Activated CD8-positive, alpha-beta memory T cell treated with anti-CD3 and anti-CD28 coated beads for 24 hours (primary cell): ENCODE data around the gene MDFIC2.
"Not testable (repeated sequence)": the region's sequence is repeated elsewhere in the genome, so short reads cannot be mapped to it uniquely, and the experiment has no call there.

Experiments
- DNase-seq: peaks from one replicate; pipeline ENCODE4 v3.0.0-alpha.2; 2020

Gene MDFIC2

GRCh38 chr3:70312336-70312735 is at the start of gene MDFIC2:
TSS of gene MDFIC2 (minus strand) at chr3:70312638. CDS start at chr3:70311973, 665 bp downstream.
- DNase-seq, result no peak

GRCh38 chr3:70360979-70361760 is 48.7 kb upstream of the MDFIC2 start:
- DNase-seq, result no peak

GRCh38 chr3:70359711-70360110 is 47.3 kb upstream of the MDFIC2 start:
- no peak for DNase-seq

- DNase-seq, result no peak
Observed at GRCh38 chr3:70358978-70359580, 46.6 kb upstream of the MDFIC2 start.

GRCh38 chr3:70352215-70352614 is 39.8 kb upstream of the MDFIC2 start:
- DNase-seq, result no peak

GRCh38 chr3:70342149-70342548 is 29.7 kb upstream of the MDFIC2 start:
- DNase-seq, result no peak

GRCh38 chr3:70336885-70337284 is 24.4 kb upstream of the MDFIC2 start:
- DNase-seq, result not testable (repeated sequence)

GRCh38 chr3:70333080-70333479 is 20.6 kb upstream of the MDFIC2 start:
- DNase-seq, result no peak

- DNase-seq, result no peak
Observed at GRCh38 chr3:70315021-70315420, 2.6 kb upstream of the MDFIC2 start.

- no peak for DNase-seq
Observed at GRCh38 chr3:70310809-70311208, 1.6 kb downstream of the MDFIC2 start.

- no peak for DNase-seq
Observed at GRCh38 chr3:70309591-70309990, 2.8 kb downstream of the MDFIC2 start.

- no peak for DNase-seq
Observed at GRCh38 chr3:70308760-70309159, 3.7 kb downstream of the MDFIC2 start.

GRCh38 chr3:70306736-70307135 is 5.7 kb downstream of the MDFIC2 start:
- DNase-seq, result no peak

- DNase-seq, result no peak
Observed at GRCh38 chr3:70298385-70298784, 14.1 kb downstream of the MDFIC2 start.

GRCh38 chr3:70291097-70291482 is 21.3 kb downstream of the MDFIC2 start:
- DNase-seq, result no peak

GRCh38 chr3:70290431-70291096 is 21.9 kb downstream of the MDFIC2 start:
- not testable (repeated sequence) for DNase-seq

GRCh38 chr3:70281663-70282062 is 30.8 kb downstream of the MDFIC2 start:
- no peak for DNase-seq

- no peak for DNase-seq
Observed at GRCh38 chr3:70277304-70277703, 35.1 kb downstream of the MDFIC2 start.

- no peak for DNase-seq
Observed at GRCh38 chr3:70276901-70277300, 35.5 kb downstream of the MDFIC2 start.

GRCh38 chr3:70273492-70273891 is 38.9 kb downstream of the MDFIC2 start:
- no peak for DNase-seq

GRCh38 chr3:70272798-70273197 is 39.6 kb downstream of the MDFIC2 start:
- no peak for DNase-seq

- DNase-seq, result no peak
Observed at GRCh38 chr3:70264122-70264780, 48.2 kb downstream of the MDFIC2 start.

GRCh38 chr3:70261283-70261682 is 51.2 kb downstream of the MDFIC2 start:
- DNase-seq, result no peak

GRCh38 chr3:70256566-70256965 is 55.9 kb downstream of the MDFIC2 start:
- no peak for DNase-seq
